ENCODE data around the gene CSRNP2. TPM values are rescaled to one million over a fixed set of nuclear protein-coding genes. Genes with fewer than 3 reads are reported as not detected.

CSRNP2 gene
- 29.5 and 34.9 TPM in 2 replicates for total RNA-seq

GRCh38 chr12:51083126-51083833 lies at the start of gene CSRNP2:
CSRNP2 (minus strand) TSS chr12:51083596; CDS start chr12:51076561, 7,035 bp downstream.

GRCh38 chr12:51047655-51048540 lies 35.5 kb downstream of the CSRNP2 start, which contains the start of gene LETMD1:
LETMD1 (plus strand) TSS chr12:51048327; CDS start chr12:51048357, 30 bp downstream.

GRCh38 chr12:51025836-51026638 lies 57.4 kb downstream of the CSRNP2 start, which contains the start of gene SLC11A2:
SLC11A2 (minus strand) TSS chr12:51026384; CDS start chr12:51010728, 15,656 bp downstream.

Small RNA genes within 50 kb of the gene (small RNA-seq; reads per million reads assigned to genes)
- not detected for gene RNU6-1273P (ENCODE audit: low replicate concordance)
- not detected for gene RNU6-87P (ENCODE audit: low replicate concordance)

Other genes with a start within 250 kb of the CSRNP2 start
- gene TMPRSS12, start 240.7 kb downstream of the CSRNP2 start, total RNA-seq = not detected in 2 replicates
- gene HIGD1C, start 131.1 kb downstream of the CSRNP2 start, total RNA-seq = not detected in 2 replicates
- gene SLC11A2, start 57.2 kb downstream of the CSRNP2 start, total RNA-seq = 57.4 and 123 TPM in 2 replicates
- 28.6 and 54.7 TPM in 2 replicates for gene LETMD1, start 35.3 kb downstream of the CSRNP2 start, total RNA-seq
- 9.6 and 9.8 TPM in 2 replicates for gene TFCP2, start 89.5 kb upstream of the CSRNP2 start, total RNA-seq
- gene POU6F1, start 134.5 kb upstream of the CSRNP2 start, total RNA-seq = 1.4 and 9.6 TPM in 2 replicates
- gene DAZAP2, start 155.2 kb upstream of the CSRNP2 start, total RNA-seq = 85.3 and 127 TPM in 2 replicates
- gene SMAGP, start 186.8 kb upstream of the CSRNP2 start, total RNA-seq = 6.6 and 23.6 TPM in 2 replicates
- gene BIN2, start 240.6 kb upstream of the CSRNP2 start, total RNA-seq = not detected in 2 replicates